Measurements from ENCODE around the gene ITCH.
"Not testable (repeated sequence)": the region's sequence is repeated elsewhere in the genome, so short reads cannot be mapped to it uniquely, and the experiment has no call there.

The ITCH gene

DNA sequence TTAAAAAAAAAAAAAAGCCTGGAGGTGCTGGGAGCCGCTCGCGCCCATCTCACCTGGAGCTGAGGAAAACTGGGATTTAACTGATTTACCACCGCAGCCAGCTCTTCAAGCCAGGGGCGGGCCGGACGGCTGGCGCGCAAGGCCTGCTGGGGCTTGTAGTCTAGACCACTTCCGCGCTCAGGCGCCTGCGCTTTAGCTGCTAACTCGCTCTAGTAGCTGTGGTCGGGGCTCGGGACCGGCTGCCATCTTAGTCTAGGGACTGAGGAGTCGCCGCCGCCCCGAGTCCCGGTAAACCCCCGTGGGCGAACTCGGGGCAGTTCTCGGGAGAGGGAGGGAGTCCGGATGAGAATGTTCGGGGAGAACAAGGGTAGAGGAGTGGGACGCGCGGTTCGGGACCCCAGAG, at the start of gene ITCH:
ITCH (plus strand) TSS at position 212 of the 403 bp plus-strand sequence. CDS start 30,539 bp downstream, outside the sequence.
- peak; percentile 91 for DNase-seq

DNA sequence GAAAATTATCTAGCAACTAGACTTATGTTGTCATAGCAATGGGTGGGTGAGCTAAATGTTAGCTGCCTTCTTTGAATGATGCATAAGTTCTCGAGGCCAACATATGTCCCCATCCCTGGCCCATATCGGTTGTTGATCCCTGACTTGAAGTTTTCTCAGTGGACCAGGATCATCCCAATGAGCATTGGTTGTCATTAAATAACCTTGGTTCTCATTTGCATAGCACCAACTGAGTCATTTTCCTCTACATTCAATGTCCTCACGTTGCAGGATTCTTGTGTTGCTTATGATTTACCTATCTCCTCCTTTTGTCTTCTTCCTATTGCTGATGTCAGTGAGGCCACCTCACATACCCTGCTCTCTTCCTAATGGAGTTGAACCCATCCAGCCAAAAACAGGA, 47.8 kb upstream of the ITCH start:
- no peak for DNase-seq

DNA sequence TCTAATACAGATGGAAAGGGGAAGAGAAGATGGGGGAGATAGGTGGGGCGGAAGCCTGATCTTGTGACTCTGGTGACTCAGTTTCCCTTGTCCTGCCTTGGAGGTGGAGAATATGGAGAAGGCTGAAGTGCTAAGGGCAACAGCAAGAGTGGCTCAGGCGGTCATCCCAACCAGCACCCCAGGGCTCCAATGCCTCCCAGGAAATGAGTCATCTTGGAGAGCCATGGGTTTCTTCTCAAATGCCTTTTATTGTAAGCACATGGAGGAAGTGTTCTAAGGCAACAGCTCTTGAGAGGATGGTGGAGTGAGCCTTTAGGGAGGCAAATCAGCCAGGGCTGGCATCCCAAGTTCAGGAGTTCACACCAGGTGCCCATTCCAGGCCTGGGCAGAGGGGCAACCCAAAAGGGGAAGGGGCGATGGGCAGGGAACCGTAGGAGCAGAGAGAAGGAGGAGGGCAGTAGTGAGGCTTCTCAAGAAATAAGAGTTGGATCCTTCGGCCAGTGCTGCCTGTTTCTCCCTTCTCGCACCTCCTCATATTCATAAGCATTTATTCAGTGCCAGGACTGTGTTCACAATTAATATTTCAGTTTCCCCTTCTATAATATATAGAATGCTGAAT, 46.8 kb upstream of the ITCH start:
- no peak for DNase-seq

DNA sequence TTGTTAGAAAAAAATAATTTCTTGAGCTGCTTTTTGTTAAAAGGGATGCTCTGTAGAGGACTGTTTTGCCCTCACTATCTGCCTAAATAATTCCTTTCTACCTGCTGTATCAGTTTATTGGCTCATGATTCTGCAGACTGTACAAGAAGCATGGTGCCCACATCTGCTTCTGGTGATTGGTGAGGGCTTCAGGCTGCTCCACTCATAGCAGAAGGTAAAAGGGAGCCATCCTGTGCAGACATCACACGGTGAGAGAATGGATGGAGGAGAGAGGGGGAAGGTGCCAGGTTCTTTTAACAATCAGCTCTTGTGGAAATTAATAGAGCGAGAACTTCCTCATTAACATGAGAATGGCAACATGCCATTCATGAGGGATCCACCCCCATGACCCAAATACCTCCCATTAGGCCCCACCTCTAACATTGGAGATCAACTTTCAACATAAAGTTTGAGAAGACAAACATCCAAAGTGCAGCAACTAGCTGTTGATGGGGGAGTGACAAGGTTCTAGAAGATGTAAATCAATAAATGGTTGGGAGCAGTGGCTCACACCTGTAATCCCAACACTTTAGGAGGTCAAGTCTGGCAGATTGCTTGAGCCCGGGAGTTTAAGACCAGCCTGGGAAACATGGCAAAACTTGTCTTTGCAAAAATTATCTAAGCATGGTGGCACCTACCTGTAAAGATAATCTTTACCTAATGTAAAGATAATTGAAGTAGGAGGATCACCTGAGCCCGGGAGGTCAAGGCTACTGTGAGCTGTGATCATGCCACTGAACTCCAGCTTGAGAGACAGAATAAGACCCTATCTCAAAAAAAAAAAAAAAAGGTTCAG, 44.2 kb upstream of the ITCH start:
- DNase-seq: no peak

DNA sequence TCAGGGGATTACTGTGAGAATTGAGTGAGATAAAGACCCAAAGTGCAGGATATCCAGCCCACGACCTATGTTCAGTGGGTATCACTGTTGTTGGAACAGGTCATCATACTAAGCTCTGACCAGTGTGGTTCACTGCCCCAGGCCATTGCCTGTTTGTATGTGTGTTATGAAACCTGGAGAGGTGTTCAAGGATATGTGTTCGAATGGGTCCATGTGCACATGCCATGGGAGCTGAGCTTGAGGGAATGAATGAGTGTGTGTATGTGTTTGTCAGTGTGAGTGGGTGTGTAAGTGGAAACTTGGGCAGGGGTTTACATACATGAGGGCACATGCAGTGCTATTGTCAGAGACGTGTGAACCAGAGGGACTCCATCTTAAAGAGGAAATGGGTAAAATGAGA, 42.2 kb upstream of the ITCH start:
- DNase-seq: no peak

DNA sequence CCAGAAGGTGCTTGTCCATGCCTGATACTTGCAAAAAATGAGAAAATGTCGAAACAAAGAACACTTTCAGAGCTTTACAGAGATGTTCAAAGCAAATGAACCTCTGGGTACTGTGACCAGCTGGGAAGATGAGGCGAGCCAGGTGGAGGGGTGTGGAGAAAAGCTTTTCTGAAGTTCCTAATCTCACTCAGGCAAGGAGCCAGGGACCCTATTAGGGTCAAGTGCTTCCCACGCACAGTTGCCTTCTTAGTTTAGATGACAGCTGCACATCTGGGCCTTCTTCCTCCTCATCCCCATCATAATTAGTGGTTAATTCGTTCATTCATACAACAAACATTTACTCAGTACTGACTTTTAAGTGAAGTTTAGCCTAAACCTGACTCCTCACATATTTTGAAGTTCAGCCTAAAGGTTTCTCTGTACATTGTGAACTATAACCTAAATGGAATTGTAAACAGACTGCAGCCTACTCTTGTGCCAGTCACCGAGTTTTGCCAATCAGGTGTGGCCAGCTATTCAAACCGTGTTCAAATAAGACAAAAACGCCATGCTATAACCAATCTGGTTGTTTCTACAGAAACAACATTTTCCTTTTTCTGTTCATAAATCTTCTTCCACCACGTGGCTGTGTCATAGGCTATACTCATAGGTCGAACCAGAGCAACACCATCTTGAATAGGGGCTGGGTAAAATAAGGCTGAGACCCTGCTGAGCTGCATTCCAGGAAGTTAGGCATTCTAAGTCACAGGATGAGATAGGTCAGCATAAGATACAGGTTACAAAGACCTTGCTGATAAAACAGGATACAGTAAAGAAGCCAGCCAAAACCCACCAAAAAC, 40.6 kb upstream of the ITCH start:
- DNase-seq: no peak

DNA sequence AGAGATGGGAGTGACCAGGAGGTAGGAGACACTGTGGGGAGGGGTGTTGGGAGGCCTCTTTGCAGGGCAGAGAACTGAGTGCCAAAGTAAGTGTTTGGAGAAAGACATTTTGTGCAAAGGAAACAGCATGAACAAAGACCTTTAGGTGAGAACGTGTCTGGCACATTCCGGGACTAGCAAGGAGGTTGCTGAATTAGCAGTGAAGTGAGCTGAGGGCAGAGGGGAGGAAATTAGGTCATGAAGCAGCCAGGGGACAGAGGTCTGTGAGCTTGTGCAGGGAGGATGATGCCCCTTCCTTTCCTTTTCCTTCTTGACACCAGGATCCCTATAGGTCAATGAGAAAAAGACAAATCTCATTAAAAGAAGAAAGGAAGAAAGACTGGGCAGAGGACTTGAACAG, 38.5 kb upstream of the ITCH start:
- DNase-seq: no peak

DNA sequence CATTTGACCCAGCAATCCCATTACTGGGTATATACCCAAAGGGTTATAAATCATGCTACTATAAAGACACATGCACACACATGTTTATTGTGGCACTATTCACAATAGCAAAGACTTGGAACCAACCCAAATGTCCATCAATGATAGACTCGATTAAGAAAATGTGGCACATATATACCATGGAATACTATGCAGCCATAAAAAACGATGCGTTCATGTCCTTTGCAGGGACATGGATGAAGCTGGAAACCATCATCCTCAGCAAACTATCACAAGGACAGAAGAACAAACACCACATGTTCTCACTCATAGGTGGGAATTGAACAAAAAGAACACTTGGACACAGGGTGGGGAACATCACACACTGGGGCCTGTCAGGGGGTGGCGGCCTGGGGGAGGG, 34.9 kb upstream of the ITCH start:
- DNase-seq: not testable (repeated sequence)

DNA sequence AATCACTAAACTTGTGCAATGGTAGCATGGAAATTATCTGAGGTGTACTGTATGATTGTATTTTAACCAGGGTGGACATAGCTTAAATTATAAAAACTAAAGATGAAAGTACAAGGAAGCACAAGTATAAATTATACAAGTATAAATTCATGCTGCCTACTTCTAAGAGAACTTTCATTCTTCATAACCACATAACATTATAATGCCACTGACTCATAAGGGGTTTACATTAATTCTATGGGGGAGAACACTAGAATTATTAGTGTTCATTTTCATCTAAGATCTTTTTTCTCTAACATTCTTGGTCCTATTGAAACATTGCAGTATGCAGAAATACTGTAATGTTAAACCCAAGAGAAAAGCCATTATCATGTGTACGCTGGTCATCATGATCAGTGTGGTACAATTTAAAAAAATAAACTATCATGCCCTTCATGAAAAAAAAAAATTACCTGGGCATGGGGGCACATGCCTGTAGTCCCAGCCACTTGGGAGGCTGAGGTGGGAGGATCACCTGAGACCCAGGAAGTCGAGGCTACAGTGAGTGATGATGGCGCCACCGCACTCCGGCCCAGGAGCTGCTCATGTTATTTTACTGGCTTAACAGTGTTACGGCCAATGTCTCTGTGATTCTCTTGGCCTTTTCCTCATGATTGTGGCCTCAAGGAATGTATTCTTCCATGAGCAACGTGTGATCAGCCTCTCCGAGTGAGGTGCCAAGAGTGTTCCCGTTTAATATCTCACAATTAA, 34.0 kb upstream of the ITCH start:
- DNase-seq: no peak

DNA sequence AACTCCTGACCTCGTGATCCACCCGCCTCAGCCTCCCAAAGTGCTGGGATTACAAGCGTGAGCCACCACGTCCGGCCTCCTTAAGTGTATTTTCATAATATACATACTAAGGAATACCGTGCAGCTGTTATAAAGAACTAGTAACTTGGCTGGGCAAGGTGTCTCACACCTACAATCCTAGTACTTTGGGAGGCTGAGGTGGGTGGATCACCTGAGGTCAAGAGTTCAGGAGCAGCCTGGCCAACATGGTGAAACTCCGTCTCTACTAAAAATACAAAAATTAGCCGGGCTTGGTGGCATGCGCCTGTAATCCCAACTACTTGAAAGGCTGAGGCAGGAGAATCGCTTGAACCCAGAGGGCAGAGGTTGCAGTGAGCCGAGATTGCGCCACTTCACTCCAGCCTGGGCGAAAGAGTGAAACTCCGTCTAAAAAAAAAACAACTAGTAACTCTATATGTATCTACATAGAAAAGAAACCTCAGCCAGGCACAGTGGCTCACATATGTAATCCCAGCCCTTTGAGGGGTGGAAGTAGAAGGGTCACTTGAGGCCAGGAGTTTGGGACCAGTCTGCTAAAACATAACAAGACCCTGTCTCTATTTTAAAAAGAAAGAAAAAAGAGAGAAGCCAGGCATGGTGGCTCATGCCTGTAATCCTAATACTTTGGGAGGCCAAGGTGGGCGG, 32.1 kb upstream of the ITCH start:
- not testable (repeated sequence) for DNase-seq

DNA sequence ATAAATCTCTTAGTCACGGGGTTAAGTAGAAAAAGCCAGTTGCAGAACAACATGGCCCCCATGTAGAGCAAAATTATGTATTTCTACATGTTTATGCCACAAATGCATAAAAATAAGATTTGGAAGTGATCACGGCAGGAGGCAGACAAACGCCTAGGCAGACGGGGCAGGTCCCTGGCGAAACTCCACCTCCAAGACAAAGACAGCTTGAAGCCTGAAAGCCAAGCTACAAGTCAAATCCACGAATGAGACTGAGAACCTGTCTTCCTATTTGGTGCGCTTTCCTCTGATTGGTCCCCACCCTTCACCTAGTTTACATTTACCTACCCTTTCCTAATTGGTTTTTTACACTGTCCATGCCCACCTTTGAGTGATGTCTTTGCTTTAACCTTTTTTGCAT, 31.2 kb upstream of the ITCH start:
- no peak for DNase-seq

DNA sequence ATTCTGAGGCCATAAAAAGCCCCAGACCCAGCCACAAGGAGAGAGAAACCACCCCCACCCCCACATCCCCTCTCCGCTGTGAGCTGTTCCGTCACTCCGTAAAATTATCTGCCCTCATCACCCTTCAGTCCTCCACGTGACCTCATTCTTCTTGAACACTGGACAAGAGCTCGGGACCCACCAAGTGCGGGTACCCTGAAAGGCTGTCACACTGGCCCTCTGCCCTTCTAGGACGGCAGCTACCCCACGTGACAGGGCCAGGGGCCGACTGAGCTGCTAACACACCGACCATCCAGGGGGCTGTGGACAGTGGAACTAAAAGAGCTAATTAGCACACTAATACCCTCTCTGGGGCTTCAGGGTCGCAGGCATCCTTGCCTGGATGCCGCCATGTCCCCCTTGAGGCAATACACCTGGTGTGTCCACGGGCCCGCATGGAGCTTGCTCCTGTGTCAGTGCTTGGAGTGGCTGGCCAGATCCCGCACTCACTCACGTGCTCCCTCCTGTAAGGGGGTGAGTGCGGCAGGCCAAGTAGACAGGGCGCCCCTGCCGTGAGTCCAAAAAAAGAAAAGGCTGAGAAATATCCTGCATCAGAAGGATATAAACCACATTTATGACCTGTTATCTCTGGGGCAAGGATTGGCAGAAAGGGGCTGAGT, 30.7 kb upstream of the ITCH start:
- no peak for DNase-seq

DNA sequence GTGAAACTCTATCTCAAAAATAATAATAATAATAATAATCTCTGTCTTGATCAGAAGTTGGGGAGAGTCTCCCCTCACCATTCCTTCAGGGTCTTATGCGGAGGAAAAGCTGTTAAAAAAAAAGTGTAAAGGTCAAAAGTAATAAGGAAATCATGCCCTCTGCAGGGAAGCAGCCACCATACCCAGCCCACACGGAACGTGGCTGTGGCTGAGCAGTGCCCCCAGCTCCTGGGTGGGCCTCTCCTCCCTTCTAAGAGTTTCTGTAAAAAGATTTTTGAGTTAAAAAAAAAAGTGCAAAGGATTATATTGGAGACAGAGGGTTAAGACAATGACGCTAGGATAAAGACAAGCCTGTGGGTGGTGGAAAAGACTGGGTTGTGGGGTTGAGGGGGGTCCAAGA, 29.3 kb upstream of the ITCH start:
- DNase-seq: no peak

DNA sequence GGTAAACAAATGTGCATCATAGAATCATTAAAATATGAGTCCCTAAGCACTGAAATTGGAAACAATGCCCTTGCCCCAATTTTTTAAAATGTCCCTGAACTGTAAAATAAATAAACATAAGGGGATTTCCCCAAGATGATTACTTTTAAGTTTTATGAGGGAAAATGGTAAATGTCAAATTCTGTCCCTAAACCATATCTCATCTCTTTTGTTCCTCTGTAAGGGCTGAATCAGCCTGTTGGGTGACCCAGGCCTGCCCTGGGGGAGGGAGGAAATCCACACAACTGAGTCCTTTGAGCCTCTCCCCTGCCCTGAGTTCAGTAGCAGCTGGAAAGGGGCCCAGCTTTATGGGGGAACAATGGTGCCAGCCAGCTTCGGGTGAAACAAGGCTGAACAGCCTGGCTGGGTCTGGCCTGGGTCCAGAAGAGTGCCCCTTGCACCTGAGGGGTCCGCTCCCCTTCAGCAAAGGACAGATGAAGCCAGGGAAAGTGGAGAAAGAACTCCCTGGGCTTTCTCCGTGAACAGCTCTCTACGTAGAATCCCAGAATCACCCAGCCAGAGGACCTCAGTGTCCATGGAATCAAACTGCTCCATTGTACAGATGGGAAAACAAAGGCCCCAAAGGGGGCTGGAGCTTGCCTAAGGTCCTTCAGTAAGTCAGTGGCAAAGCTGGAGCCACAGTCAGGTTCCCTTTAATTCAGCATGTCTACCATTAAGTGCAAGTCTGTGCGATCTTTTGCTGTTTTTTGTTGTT, 28.2 kb upstream of the ITCH start:
- DNase-seq: no peak

DNA sequence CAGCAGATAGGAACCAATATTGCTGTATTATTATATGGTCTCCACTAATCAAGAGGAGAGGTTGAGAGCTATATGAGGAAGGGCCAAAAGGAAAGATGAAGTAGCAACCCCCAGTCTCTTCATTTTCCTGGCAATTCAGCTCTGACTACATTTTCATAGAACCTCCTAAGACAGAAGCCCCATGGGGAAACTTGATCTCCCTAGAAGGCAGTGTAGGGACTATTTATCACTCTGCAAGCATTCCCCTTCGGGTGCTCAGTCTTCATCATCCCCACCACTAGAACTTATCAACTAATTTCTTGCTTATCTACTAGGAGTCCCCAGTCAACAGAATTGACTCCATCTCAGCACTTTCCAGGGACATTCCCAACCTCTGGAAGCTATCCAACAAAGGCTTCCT, 25.5 kb upstream of the ITCH start:
- DNase-seq: no peak

DNA sequence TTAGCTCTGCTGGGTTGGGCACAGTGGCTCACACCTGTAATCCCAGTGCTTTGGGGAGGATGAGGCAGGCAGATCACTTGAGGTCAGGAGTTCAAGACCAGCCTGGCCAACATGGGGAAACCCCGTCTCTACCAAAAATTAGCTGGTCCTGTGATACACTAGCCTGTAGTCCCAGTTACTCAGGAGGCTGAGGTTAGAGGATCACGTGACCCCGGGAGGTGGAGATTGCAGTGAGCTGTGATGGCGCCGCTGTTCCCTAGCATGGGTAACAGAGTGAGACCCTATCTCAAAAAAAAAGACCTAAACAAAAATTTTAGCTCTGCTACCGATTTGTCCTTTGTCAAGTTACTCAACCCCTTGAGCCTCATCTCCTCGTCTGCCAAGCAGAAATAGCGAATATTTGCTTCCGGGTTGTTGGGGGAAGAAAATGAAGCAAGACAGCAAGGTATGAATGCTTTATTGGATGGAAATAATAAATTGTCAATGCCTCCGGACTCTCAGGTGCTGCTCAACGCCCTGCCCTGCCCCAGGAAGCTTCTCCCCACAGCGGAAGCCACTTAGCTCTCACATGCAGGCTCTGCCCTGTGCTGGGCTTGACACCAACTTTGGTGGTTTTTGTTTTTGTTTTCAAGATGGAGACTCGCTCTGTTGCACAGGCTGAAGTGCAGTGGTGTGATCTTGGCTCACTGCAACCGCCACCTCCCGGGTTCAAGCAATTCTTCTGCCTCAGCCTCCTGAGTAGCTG, 24.9 kb upstream of the ITCH start:
- peak; percentile 31 for DNase-seq

DNA sequence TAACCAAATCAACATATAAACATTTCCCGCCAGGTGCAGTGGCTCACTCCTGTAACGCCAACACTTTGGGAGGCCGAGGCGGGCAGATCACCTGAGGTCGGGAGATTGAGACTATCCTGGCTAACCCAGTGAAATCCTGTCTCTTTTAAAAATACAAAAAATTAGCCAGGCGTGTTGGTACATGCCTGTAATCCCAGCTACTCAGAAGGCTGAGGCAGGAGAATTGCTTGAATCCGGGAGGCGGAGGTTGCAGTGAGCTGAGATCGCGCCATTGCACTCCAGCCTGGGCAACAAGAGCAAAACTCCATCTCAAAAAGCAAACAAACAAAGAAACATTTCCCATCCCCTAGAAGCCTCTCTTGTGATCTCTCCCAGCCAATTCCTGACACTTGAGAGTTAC, 22.3 kb upstream of the ITCH start:
- DNase-seq: not testable (repeated sequence)

DNA sequence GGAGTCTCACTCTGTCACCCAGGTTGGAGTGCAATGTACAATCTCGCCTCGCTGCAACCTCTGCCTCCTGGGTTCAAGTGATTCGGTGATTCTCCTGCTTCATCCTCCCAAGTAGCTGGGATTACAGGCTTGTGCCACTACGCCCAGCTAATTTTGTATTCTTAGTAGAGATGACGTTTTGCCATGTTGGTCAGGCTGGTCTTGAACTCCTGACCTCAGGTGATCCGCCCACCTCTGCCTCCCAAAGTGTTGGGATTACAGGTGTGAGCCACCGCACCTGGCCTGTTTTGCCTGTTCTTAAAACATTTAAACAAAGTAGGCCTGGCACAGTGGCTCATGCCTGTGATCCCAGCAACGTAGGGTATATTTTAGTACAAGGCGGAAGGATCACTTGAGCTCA, 21.9 kb upstream of the ITCH start:
- not testable (repeated sequence) for DNase-seq

DNA sequence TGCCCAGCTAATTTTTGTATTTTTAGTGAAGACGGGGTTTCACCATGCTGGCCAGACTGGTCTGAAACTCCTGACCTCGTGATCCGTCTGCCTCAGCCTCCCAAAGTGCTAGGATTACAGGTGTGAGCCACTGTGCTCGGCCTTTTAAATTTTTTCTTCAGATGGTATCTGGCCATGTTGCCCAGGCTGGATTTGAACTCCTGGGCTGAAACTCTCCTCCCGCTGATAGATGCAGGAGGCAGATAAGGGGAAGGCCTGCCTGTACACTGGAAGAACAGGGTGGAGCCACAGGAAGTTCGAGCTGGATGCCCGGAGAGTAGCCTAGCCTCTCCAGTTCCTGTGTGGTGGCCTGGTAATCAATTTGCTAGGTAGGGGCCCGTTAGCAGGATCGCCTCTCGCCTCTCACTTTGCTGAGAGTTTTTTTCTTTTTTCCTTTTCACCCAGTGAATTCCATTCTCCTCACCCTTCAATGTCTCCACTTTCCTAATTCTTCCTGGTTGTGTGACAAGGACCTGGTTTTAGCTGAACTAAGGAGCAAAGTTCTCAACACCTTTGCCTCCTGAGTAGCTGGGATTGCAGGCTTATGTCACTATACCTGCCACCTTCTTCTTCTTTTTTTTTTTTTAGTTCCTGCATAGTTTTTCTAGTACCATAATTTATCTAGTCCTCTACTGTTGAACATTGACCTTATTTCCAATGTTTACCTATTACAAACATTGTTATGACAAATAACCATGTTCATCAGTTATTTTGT, 19.4 kb upstream of the ITCH start:
- DNase-seq: no peak

All from CD4-positive, alpha-beta T cell treated with Interferon gamma for 1 hour (primary cell).